AG09319 (cell line): Measurements from ENCODE around the gene ZNF358.

Experiments used
- DNase-seq: peaks from one replicate; pipeline ENCODE4 v3.0.0-alpha.2; 2010; ENCODE audit warnings: low read depth; ENCODE audit errors: extremely low read depth
- TF ChIP-seq, protein P1 (sequence below): IDR thresholded peaks from 2 replicates; pipeline ENCODE4 v1.5.1; 2011; ENCODE audit warnings: low read depth, mild to moderate bottlenecking, inconsistent platforms, low read length, moderate library complexity

ZNF358 gene

DNA sequence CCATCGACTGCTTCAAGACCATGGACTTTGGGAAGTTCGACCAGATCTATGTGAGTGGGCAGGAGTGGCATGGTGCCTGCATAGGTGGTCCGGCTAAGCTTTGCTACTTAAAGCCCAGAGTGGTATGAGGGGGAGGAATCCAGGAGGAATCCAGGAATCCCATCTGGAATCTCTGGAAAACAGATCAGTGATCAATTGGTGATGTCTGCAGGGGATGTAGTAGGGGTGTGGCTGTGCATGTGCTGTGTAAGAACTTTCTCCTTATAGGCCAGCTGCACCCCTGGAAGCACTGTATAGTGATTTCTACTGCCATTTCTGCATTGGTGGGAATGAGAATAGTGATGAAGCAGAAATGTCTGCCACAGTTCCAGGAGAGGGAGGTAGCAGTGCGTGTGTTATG, 43.2 kb downstream of the ZNF358 start:
- no peak for DNase-seq

DNA sequence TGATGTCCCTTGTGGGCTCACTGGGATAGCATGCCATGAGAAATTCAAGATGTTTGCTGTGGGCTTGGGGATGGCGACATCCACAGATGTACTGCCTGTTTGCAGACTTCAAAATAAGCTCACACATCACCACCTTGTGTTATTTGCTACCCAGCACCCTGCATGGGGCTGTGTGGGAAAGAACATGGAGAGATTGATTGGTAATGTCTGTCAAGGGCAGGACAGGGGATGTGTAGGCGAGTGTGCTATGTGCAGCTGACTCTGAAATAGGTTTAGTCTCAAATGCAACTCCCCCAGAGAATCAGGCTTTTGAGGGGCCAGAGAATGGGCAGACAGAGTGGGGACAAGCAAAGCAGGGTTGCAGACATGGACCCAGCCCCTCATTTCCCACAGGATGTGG, 44.4 kb downstream of the ZNF358 start:
- TF ChIP-seq, protein P1, sequence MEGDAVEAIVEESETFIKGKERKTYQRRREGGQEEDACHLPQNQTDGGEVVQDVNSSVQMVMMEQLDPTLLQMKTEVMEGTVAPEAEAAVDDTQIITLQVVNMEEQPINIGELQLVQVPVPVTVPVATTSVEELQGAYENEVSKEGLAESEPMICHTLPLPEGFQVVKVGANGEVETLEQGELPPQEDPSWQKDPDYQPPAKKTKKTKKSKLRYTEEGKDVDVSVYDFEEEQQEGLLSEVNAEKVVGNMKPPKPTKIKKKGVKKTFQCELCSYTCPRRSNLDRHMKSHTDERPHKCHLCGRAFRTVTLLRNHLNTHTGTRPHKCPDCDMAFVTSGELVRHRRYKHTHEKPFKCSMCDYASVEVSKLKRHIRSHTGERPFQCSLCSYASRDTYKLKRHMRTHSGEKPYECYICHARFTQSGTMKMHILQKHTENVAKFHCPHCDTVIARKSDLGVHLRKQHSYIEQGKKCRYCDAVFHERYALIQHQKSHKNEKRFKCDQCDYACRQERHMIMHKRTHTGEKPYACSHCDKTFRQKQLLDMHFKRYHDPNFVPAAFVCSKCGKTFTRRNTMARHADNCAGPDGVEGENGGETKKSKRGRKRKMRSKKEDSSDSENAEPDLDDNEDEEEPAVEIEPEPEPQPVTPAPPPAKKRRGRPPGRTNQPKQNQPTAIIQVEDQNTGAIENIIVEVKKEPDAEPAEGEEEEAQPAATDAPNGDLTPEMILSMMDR, result no peak
- DNase-seq, result no peak

More for the DNA sequence above, 43.2 kb downstream of the ZNF358 start:
- TF ChIP-seq, protein P1, result no peak

DNA sequence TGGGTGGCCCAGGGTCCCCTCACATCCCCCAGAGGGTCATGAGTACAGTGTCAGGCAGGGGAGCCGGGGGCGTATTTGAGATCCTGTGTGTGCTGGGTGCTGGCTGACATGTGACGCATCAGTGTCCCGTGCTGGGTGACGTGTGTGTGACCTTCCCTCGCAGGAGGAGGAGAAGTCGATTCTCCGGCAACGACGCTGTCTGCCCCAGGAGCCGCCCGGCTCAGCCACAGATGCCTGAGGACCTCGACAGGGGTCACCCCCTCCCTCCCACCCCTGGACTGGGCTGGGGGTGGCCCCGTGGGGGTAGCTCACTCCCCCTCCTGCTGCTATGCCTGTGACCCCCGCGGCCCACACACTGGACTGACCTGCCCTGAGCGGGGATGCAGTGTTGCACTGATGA, 45.4 kb downstream of the ZNF358 start:
- DNase-seq, result no peak

DNA sequence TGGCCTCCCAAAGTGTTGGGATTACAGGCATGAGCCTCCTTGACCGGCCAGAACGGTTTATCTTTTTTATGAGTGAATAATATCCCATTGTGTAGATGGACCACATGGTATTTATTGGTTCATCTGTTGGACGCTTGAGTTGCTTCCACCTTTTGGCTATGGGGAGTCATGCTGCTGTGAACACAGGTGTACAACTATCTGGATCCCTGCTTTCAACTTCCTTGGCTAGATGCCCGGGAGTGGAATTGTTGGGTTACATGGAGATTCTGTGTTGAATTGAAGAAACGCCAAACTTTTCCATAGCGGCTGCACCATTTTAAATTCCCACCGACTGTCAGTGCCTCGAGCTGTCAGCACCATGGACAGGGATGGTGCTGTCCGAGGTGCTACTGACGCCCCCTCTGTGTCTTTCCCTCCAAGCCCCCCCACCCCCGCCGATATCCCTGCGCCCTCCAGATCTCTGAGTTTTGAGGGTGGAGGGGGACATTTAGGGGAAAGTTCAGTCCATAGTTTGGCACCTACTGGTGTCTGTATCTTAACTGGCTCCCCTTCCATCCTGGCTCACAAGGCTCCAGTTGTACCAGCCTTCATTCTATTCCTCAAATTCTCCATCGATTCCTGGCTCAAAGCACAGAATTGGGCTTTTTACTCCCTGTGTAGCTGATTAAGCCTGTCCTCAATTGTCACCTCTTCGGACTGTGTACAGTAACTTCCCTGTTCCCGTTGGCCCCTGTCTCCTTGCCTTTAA, 46.9 kb downstream of the ZNF358 start:
- DNase-seq, result no peak
- TF ChIP-seq, protein P1, result no peak

More for the DNA sequence above, 45.4 kb downstream of the ZNF358 start:
- TF ChIP-seq, protein P1, result no peak

DNA sequence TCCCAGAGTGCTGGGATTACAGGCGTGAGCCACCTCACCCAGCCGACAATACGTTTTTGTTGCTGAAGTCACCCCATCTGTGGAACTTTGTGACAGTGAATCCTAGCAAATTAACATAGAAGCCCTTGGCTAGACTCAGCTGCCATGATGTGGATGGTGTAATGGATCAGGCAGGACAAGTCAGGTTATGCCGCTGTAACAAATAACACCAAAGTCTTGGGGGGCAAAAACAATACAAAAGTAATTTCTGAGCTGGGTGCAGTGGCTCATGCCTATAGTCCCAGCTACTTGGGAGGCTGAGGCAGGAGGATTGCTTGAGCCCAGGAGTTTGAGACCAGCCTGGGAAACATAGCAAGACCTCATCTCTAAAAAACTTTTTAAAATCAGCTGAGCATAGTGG, 49.0 kb downstream of the ZNF358 start:
- no peak for DNase-seq
- TF ChIP-seq, protein P1, result no peak

DNA sequence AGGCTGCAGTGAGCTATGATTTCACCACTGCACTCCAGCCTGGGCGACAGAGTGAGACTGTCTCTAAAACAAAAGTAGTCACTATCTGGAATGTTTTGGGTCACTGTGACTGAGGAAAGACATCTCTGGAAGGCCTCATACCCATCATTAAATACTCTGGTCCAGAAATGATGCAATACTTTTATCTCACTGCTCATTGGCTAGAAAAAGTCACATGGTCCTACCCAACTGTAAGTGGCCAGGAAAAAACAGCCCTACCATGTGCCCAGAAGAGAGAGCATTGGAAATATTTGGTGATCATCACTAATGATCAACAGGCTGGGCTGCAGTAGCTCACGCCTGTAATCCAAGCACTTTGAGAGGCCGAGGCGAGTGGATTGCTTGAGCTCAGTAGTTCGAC, 49.4 kb downstream of the ZNF358 start:
- no peak for DNase-seq
- TF ChIP-seq, protein P1, result no peak
